Dendritic cell treated with granulocyte-macrophage colony-stimulating factor and Interleukin-4, amounts not matched to agents 40 ng/mL and 50 ng/mL, for 4 days (primary cell): Measurements from ENCODE around the gene JAK1.

Experiments used
- H3K27ac Mint-ChIP-seq: one replicate; pipeline ENCODE4 v1.8.0; 2022; ENCODE audit warnings: mild to moderate bottlenecking, mixed read lengths
- H3K27me3 Mint-ChIP-seq: one replicate; pipeline ENCODE4 v1.8.0; 2022; ENCODE audit warnings: mild to moderate bottlenecking, mixed read lengths
- H3K36me3 Mint-ChIP-seq: one replicate; pipeline ENCODE4 v1.8.0; 2022; ENCODE audit warnings: low read depth, mixed read lengths
- H3K4me1 Mint-ChIP-seq: one replicate; pipeline ENCODE4 v1.8.0; 2022; ENCODE audit warnings: low read depth, mixed read lengths
- H3K4me3 Mint-ChIP-seq: one replicate; pipeline ENCODE4 v1.8.0; 2022; ENCODE audit warnings: mild to moderate bottlenecking, moderate library complexity, mixed read lengths
- H3K9me3 Mint-ChIP-seq: one replicate; pipeline ENCODE4 v1.8.0; 2022; ENCODE audit warnings: mixed read lengths
- intact Hi-C: fragments of 100-400 bp; cut with micrococcal nuclease; formaldehyde crosslinking; loops from one replicate; pipeline ENCODE4 v1.15.0; 2022

JAK1 gene

GRCh38 chr1:64844175-64844574, 122.2 kb downstream of the JAK1 start:
- intact Hi-C loops: no loop called here
- Mint-ChIP-seq H3K9me3 (no peaks in the 10 kb centered on the region), H3K27me3 (no peaks in the 10 kb centered on the region), H3K36me3 (peaks cover 89% of the 10 kb centered on the region), H3K4me1 (peaks cover 33% of the 10 kb centered on the region), H3K4me3 (no peak overlapping the region), H3K27ac (no peak overlapping the region)

DNA sequence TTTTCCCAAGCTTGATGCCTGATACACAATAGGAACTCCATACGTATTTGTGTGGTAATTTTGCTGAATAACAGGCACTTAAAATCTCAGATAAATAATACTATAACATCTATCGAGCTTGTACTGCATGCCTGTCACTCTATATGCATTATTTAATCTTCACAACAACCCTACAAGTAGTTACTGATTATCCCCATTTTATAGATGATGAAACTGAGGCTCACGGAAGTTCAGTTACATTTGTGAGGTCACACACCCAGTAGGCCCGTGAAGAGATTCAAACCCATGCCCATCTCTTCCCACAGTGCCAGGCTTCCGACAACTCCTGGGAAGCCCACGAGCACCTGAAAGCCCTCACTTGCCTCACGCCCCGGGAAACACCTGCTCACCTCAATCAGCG, 122.7 kb downstream of the JAK1 start:
- Mint-ChIP-seq H3K27ac (no peak overlapping the region), H3K36me3 (peaks cover 89% of the 10 kb centered on the region), H3K9me3 (no peaks in the 10 kb centered on the region), H3K4me3 (no peak overlapping the region), H3K27me3 (no peaks in the 10 kb centered on the region), H3K4me1 (peaks cover 32% of the 10 kb centered on the region)
- intact Hi-C loops: no loop called here

GRCh38 chr1:64842224-64842623, 124.1 kb downstream of the JAK1 start:
- Mint-ChIP-seq H3K27me3 (no peaks in the 10 kb centered on the region), H3K9me3 (no peaks in the 10 kb centered on the region), H3K36me3 (peaks cover 89% of the 10 kb centered on the region), H3K27ac (no peak overlapping the region), H3K4me1 (peaks cover 32% of the 10 kb centered on the region), H3K4me3 (no peak overlapping the region)
- intact Hi-C loops: no loop called here

DNA sequence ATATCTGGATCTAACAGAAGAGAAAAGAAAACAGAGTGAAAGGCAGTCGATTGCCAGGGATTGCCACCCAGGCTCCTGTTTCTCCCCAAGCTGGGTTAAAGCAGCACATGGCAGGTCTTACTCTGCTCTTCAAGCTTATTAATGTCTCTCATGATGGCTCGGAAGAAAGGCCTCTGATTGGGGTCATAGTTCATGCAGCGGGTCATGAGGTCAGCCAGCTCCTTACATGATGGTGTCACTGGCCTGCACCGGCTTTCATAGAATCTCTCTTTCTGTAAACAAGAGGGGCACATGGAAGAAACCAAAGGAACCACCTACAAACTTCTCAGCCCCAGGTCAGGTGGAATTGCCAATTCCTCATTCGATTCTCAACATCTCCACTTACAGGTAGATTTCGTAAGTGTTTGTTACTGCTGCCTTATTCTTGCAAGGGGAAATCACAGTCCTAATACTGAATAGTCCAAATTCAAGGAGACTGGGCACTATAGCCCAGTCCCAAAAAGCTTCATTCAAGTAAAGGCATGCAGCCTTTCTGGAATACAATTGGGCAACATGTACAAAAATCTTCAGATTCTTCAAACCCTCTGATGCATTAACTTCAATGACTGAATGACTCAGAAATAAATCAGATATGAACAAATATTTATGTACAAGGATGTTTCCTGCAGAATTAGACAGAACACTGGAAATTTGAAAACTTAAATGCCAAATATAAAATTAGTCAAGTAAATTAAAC, 124.9 kb downstream of the JAK1 start:
- Mint-ChIP-seq H3K27ac (no peak overlapping the region), H3K36me3 (peaks cover 89% of the 10 kb centered on the region), H3K4me1 (peaks cover 32% of the 10 kb centered on the region), H3K4me3 (no peak overlapping the region), H3K27me3 (no peaks in the 10 kb centered on the region), H3K9me3 (no peaks in the 10 kb centered on the region)
- intact Hi-C loops: no loop called here

DNA sequence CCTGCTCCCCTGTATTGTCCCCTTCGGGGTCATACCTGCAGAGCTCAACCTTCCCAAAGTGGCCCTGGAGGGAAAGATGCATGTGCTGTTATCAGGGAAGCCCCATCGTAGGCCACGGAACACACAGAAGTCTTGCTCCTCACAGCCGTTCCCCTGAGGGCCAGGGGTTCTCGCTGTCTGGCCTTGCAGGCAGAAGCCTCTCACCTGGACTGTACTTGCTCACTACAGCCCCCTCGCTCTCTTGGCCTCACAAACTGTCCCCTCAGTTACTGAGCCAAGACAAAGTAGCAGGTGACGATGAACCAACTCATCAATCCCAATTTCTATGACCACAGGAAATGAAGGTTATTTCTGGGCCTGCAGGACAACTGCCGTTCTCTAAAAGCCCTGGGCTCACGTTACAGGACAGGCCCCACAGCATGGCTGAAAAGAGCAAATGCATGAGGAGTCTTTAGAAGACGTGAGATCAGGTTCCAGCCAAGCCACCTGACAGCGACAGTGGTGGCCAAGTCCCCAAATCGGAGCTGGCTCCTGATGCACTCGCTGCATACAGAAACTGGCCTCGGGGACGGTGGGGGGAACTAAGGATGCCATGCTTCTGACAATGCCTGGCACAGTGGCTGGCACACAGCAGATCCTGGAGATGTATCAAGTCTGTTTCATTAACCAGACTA, 126.5 kb downstream of the JAK1 start:
- no peaks in the 10 kb centered on the region for H3K27me3 Mint-ChIP-seq
- intact Hi-C loops: no loop called here
- H3K27ac Mint-ChIP-seq: peak overlapping the region; percentile 45
- no peak overlapping the region for H3K4me3 Mint-ChIP-seq
- H3K36me3 Mint-ChIP-seq: peaks cover 89% of the 10 kb centered on the region
- H3K9me3 Mint-ChIP-seq: no peaks in the 10 kb centered on the region
- H3K4me1 Mint-ChIP-seq: peaks cover 32% of the 10 kb centered on the region

DNA sequence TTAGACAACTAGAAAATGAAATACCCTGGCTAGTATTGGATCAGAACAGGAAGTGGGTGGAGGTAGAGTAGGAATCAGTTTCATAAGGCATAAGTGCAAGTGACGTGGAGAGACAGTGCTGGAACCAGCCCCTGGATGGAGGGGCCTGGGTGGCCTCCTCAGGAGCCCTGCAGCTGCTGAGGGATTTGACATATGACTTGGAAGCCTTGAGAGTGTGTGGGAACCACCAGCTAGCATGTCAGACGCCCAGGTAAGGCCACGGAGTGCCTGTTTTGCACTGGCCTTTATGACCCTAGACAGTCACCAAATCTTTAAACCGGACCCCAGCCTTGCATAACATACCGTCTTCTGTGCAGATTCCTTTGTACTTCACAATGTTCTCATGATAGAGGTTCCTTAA, 127.1 kb downstream of the JAK1 start:
- Mint-ChIP-seq H3K4me3 (no peak overlapping the region), H3K9me3 (no peaks in the 10 kb centered on the region), H3K27ac (peak overlapping the region; percentile 45), H3K27me3 (no peaks in the 10 kb centered on the region), H3K4me1 (peaks cover 32% of the 10 kb centered on the region), H3K36me3 (peaks cover 89% of the 10 kb centered on the region)
- intact Hi-C loops: no loop called here

GRCh38 chr1:64838486-64838885, 127.9 kb downstream of the JAK1 start:
- Mint-ChIP-seq H3K4me1 (peaks cover 32% of the 10 kb centered on the region), H3K27me3 (no peaks in the 10 kb centered on the region), H3K36me3 (peaks cover 89% of the 10 kb centered on the region), H3K9me3 (no peaks in the 10 kb centered on the region), H3K27ac (no peak overlapping the region), H3K4me3 (no peak overlapping the region)
- intact Hi-C loops: no loop called here

DNA sequence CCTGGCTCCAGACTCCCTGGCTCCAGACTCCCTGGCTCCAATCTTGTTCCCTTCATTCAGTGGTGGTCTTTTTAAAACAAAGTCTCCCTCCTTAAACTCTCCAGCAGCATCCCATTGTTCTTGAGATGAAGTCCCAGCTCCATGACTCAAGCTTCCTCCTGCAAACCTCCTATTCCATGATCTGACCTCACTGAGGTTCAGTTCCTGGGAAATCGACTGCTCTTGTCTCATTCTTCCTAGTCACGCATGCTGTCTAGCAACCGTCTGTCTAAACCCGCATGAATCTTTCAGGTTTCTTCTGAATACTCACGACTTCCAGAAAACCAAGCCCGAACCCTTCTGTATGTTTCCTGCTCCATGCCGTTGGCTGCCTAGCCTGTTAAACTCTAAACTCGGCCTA, 129.5 kb downstream of the JAK1 start:
- Mint-ChIP-seq H3K36me3 (peaks cover 95% of the 10 kb centered on the region), H3K4me1 (peaks cover 20% of the 10 kb centered on the region), H3K4me3 (no peak overlapping the region), H3K9me3 (no peaks in the 10 kb centered on the region), H3K27ac (peak overlapping the region; percentile 10), H3K27me3 (no peaks in the 10 kb centered on the region)
- intact Hi-C loops: no loop called here

- H3K27ac Mint-ChIP-seq: no peak overlapping the region
- H3K9me3 Mint-ChIP-seq: no peaks in the 10 kb centered on the region
- no peaks in the 10 kb centered on the region for H3K27me3 Mint-ChIP-seq
- peaks cover 75% of the 10 kb centered on the region for H3K36me3 Mint-ChIP-seq
- peaks cover 9% of the 10 kb centered on the region for H3K4me1 Mint-ChIP-seq
- intact Hi-C loops: no loop called here
- no peak overlapping the region for H3K4me3 Mint-ChIP-seq
Measured at GRCh38 chr1:64834734-64835133, 131.6 kb downstream of the JAK1 start.

GRCh38 chr1:64830030-64830651, 136.2 kb downstream of the JAK1 start:
- Mint-ChIP-seq H3K9me3 (no peaks in the 10 kb centered on the region), H3K4me3 (no peak overlapping the region), H3K36me3 (peaks cover 29% of the 10 kb centered on the region), H3K27me3 (no peaks in the 10 kb centered on the region), H3K27ac (no peak overlapping the region), H3K4me1 (peaks cover 13% of the 10 kb centered on the region)
- intact Hi-C loops: no loop called here

- no peaks in the 10 kb centered on the region for H3K9me3 Mint-ChIP-seq
- H3K36me3 Mint-ChIP-seq: peaks cover 23% of the 10 kb centered on the region
- no peaks in the 10 kb centered on the region for H3K27me3 Mint-ChIP-seq
- peak overlapping the region; percentile 12 for H3K27ac Mint-ChIP-seq
- intact Hi-C loops: loop anchor here (10.0 kb wide), 1 partner anchor 315 kb away; no protein-coding TSS in a partner anchor
- H3K4me3 Mint-ChIP-seq: no peak overlapping the region
- H3K4me1 Mint-ChIP-seq: peaks cover 14% of the 10 kb centered on the region
Measured at GRCh38 chr1:64829411-64830029, 136.8 kb downstream of the JAK1 start.

DNA sequence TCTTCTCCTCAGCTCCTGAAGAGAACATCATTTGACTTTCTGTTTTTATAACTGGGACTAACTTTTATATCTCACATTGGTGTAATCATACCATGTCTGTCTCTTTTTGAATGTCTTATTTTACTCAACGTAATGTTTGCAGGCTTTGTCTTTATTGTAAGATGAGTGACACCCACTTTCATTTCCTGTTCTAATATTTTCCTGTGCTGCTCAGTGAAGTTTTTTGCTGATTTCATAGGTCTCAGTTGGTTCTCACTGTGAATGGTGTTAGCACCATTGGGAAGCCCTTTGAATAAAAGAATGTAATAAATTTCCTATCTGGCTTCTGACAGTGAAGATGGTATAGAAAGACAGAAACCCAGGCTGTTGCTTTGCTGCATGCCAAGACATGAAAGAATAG, 137.5 kb downstream of the JAK1 start:
- no peaks in the 10 kb centered on the region for H3K27me3 Mint-ChIP-seq
- no peaks in the 10 kb centered on the region for H3K9me3 Mint-ChIP-seq
- H3K27ac Mint-ChIP-seq: peak overlapping the region; percentile 12
- no peak overlapping the region for H3K4me3 Mint-ChIP-seq
- H3K4me1 Mint-ChIP-seq: peaks cover 20% of the 10 kb centered on the region
- intact Hi-C loops: loop anchor here (10.0 kb wide), 1 partner anchor 314 kb away; no protein-coding TSS in a partner anchor
- peaks cover 16% of the 10 kb centered on the region for H3K36me3 Mint-ChIP-seq

- intact Hi-C loops: loop anchor here (10.0 kb wide), 1 partner anchor 312 kb away; no protein-coding TSS in a partner anchor
- Mint-ChIP-seq H3K27ac (no peak overlapping the region), H3K36me3 (no peaks in the 10 kb centered on the region), H3K4me1 (peaks cover 20% of the 10 kb centered on the region), H3K27me3 (no peaks in the 10 kb centered on the region), H3K9me3 (no peaks in the 10 kb centered on the region), H3K4me3 (no peak overlapping the region)
Measured at GRCh38 chr1:64826991-64827390, 139.4 kb downstream of the JAK1 start.
